HEK293 (cell line): ENCODE results near the gene ROBO1.

ENCODE experiments used
- CTCF ChIP-seq: fragments of 450-650 bp; formaldehyde crosslinking; IDR thresholded peaks from 2 replicates; pipeline ENCODE4 v1.5.1; 2016; ENCODE audit warnings: missing biosample characterization, missing genetic modification characterization
- FEZF1 ChIP-seq: fragments of 450-650 bp; formaldehyde crosslinking; IDR thresholded peaks from 2 replicates; pipeline ENCODE4 v1.5.1; 2016; ENCODE audit warnings: missing biosample characterization, missing genetic modification characterization
- ZNF561 ChIP-seq: fragments of 450-650 bp; IDR thresholded peaks from 2 replicates; pipeline ENCODE4 v1.5.1; 2018; ENCODE audit warnings: missing biosample characterization, missing genetic modification characterization, borderline replicate concordance
- TF ChIP-seq, protein P1 (sequence below): fragments of 450-650 bp; formaldehyde crosslinking; IDR thresholded peaks from 2 replicates; pipeline ENCODE4 v1.5.1; 2016; ENCODE audit warnings: missing biosample characterization, missing genetic modification characterization, low read depth
- TF ChIP-seq, protein P2 (sequence below): fragments of 450-650 bp; formaldehyde crosslinking; IDR thresholded peaks from 2 replicates; pipeline ENCODE4 v1.5.1; 2016; ENCODE audit warnings: missing biosample characterization, missing genetic modification characterization

DNA sequence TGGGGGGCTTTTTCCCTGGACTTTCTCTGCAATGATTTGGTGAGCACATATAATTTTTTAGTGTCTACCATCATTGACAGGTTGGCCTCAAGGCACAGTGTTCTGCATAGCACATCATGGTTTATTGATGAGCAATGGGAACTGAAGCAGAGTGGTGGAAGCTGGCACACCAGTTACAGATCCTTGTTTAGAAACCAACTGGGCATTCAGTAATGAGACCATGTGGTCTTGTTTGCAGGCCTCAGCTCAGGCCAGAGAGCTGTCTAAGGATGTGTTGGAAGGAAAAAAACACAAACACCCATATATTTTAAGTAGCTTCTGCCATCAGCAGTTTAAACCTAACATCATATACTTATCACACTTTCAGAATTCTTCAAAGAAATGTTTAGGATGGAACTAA lies 610.6 kb downstream of the ROBO1 start:
- TF ChIP-seq CTCF (tag by site-specific recombination), result no peak
- no peak for TF ChIP-seq FEZF1 (tag by site-specific recombination)
- TF ChIP-seq, protein P1, sequence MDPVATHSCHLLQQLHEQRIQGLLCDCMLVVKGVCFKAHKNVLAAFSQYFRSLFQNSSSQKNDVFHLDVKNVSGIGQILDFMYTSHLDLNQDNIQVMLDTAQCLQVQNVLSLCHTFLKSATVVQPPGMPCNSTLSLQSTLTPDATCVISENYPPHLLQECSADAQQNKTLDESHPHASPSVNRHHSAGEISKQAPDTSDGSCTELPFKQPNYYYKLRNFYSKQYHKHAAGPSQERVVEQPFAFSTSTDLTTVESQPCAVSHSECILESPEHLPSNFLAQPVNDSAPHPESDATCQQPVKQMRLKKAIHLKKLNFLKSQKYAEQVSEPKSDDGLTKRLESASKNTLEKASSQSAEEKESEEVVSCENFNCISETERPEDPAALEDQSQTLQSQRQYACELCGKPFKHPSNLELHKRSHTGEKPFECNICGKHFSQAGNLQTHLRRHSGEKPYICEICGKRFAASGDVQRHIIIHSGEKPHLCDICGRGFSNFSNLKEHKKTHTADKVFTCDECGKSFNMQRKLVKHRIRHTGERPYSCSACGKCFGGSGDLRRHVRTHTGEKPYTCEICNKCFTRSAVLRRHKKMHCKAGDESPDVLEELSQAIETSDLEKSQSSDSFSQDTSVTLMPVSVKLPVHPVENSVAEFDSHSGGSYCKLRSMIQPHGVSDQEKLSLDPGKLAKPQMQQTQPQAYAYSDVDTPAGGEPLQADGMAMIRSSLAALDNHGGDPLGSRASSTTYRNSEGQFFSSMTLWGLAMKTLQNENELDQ (tag by site-specific recombination), result no peak
- no peak for TF ChIP-seq ZNF561
- TF ChIP-seq, protein P2, sequence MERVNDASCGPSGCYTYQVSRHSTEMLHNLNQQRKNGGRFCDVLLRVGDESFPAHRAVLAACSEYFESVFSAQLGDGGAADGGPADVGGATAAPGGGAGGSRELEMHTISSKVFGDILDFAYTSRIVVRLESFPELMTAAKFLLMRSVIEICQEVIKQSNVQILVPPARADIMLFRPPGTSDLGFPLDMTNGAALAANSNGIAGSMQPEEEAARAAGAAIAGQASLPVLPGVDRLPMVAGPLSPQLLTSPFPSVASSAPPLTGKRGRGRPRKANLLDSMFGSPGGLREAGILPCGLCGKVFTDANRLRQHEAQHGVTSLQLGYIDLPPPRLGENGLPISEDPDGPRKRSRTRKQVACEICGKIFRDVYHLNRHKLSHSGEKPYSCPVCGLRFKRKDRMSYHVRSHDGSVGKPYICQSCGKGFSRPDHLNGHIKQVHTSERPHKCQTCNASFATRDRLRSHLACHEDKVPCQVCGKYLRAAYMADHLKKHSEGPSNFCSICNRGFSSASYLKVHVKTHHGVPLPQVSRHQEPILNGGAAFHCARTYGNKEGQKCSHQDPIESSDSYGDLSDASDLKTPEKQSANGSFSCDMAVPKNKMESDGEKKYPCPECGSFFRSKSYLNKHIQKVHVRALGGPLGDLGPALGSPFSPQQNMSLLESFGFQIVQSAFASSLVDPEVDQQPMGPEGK (tag by site-specific recombination), result no peak
